Mesangial cell (primary cell): ENCODE results near the gene NXNL2. TPM values are rescaled to one million over a fixed set of nuclear protein-coding genes. Genes with fewer than 3 reads are reported as not detected.

Experiments used
- total RNA-seq: library from RNA; depleted of rRNA; stranded (reverse); fragments of >200 nt; gene quantifications from 2 replicates; pipeline ENCODE4 v1.2.3, GENCODE V29; 2015

Gene NXNL2
- 1.8 and 11.8 TPM in 2 replicates for total RNA-seq

DNA sequence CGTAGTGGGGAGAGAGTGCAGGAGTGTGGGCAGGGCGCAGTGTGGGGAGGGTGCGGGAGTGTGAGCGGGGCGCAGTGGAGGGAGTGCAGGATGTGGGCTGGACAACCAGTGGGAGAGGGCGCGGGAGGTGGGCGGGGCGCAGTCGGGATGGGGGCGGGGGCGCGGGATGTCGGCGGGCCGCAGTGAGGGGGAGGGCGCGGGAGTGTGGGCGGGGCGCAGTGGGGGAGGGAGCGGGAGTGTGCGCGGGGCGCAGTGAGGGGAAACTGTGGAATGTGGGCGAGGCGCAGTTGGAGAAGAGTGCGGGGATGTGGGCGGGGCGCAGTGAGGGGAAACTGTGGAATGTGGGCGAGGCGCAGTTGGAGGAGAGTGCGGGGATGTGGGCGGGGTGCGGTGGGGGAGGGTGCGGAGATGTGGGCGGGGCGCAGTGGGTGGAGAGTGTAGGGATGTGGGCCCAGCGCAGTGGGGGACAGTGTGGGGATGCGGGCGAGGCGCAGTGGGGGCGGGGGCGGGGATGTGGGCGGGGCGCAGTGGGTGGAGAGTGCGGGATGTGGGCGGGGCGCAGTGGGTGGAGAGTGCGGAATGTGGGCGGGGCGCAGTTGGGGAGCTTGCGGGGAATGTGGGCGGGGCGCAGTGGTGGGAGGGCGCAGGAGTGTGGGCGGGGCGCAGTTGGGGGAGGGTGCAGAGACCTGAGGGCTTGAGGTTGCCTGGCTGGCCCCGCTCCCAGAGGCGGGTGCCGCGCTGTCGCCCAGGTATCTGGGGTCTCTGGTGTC, at the start of gene NXNL2:
Gene NXNL2, plus strand, starts transcription at position 723 of the 770 bp plus-strand sequence. CDS start 257 bp downstream, outside the sequence.

Other genes starting within 250 kb of the NXNL2 start
- 49.6 and 51.3 TPM in 2 replicates for gene SPIN1, start 146.7 kb upstream of the NXNL2 start, total RNA-seq